ENCODE results near the gene UBD.

Gene UBD

GRCh38 chr6:29576056-29576455 is 16.5 kb upstream of the UBD start:
- DNase-seq (ENCODE audit: extremely low read depth, low read depth), result no peak
- no peak for TF ChIP-seq CTCF (IDR thresholded peaks at IDR 0.05; ENCODE audit: low read depth, low read length)

- no peak for TF ChIP-seq CTCF (IDR thresholded peaks at IDR 0.05; ENCODE audit: low read depth, low read length)
- no peak for DNase-seq (ENCODE audit: extremely low read depth, low read depth)
Measured at GRCh38 chr6:29567991-29568390, 8.5 kb upstream of the UBD start.

- TF ChIP-seq CTCF (IDR thresholded peaks at IDR 0.05; ENCODE audit: low read depth, low read length), result no peak
- no peak for DNase-seq (ENCODE audit: extremely low read depth, low read depth)
Measured at GRCh38 chr6:29567541-29567940, 8.0 kb upstream of the UBD start.

- no peak for TF ChIP-seq CTCF (IDR thresholded peaks at IDR 0.05; ENCODE audit: low read depth, low read length)
- DNase-seq (ENCODE audit: extremely low read depth, low read depth), result no peak
Measured at GRCh38 chr6:29566856-29567255, 7.3 kb upstream of the UBD start.

GRCh38 chr6:29564875-29565274 is 5.3 kb upstream of the UBD start:
- DNase-seq (ENCODE audit: extremely low read depth, low read depth), result no peak
- no peak for TF ChIP-seq CTCF (IDR thresholded peaks at IDR 0.05; ENCODE audit: low read depth, low read length)

GRCh38 chr6:29563435-29563965 is 4.0 kb upstream of the UBD start:
- no peak for TF ChIP-seq CTCF (IDR thresholded peaks at IDR 0.05; ENCODE audit: low read depth, low read length)
- DNase-seq (ENCODE audit: extremely low read depth, low read depth), result no peak

- no peak for DNase-seq (ENCODE audit: extremely low read depth, low read depth)
- no peak for TF ChIP-seq CTCF (IDR thresholded peaks at IDR 0.05; ENCODE audit: low read depth, low read length)
Measured at GRCh38 chr6:29561606-29562181, 2.2 kb upstream of the UBD start.

Measured in AG09319 (cell line).